DND-41 (cell line): Measurements from ENCODE around the gene SSR3.

Source experiments
- ATAC-seq: fragments of 200-7000 bp; cut with Tn5 transposase; 3 replicates; pipeline ENCODE4 v1.9.1; 2021; ENCODE audit warnings: low read depth; ENCODE audit not compliant: insufficient read depth
- DNase-seq: peaks from one replicate; pipeline ENCODE4 v3.0.0-alpha.2; 2020
- H2AFZ ChIP-seq: 2 replicates; pipeline ENCODE4 v1.6.0; 2012; ENCODE audit warnings: low read depth, low read length
- H3K27ac ChIP-seq: 2 replicates; pipeline ENCODE4 v1.5.1; 2012; ENCODE audit warnings: low read length, inconsistent platforms
- H3K27me3 ChIP-seq: fragments of 200-600 bp; sonication (generic); 2 replicates; pipeline ENCODE4 v1.6.0; 2012; ENCODE audit warnings: low read length, mild to moderate bottlenecking, inconsistent platforms; ENCODE audit not compliant: insufficient read depth, poor library complexity
- H3K36me3 ChIP-seq: 2 replicates; pipeline ENCODE4 v1.5.1; 2012; ENCODE audit warnings: low read length, inconsistent platforms; ENCODE audit not compliant: insufficient read depth
- H3K4me1 ChIP-seq: 2 replicates; pipeline ENCODE4 v1.5.1; 2012; ENCODE audit warnings: mild to moderate bottlenecking, low read length; ENCODE audit not compliant: insufficient read depth
- H3K4me2 ChIP-seq: 2 replicates; pipeline ENCODE4 v1.6.0; 2012; ENCODE audit warnings: mild to moderate bottlenecking, moderate library complexity, low read length, inconsistent platforms; ENCODE audit not compliant: insufficient read depth
- H3K4me3 ChIP-seq, 2 experiments: fragments of 200-600 bp in 1 of 2; shearing (Covaris generic) in 1 of 2; 2 replicates each; pipeline ENCODE4 v1.5.1; 2012 to 2016; ENCODE audit warnings: inconsistent platforms in 2 of 2, low read length in 2 of 2, mild to moderate bottlenecking in 2 of 2, low read depth in 1 of 2, moderate library complexity in 1 of 2
- H3K79me2 ChIP-seq: 2 replicates; pipeline ENCODE4 v1.6.0; 2012; ENCODE audit warnings: low read length, inconsistent platforms; ENCODE audit not compliant: insufficient read depth
- H3K9ac ChIP-seq: 2 replicates; pipeline ENCODE4 v1.6.0; 2012; ENCODE audit warnings: low read depth, mild to moderate bottlenecking, inconsistent platforms, low read length, moderate library complexity
- H3K9me3 ChIP-seq: 2 replicates; pipeline ENCODE4 v1.5.1; 2012; ENCODE audit warnings: low read length, moderate library complexity, mild to moderate bottlenecking, inconsistent platforms; ENCODE audit not compliant: insufficient read depth, severe bottlenecking
- H4K20me1 ChIP-seq: 2 replicates; pipeline ENCODE4 v1.6.0; 2012; ENCODE audit warnings: low read length; ENCODE audit not compliant: insufficient read depth
- CTCF ChIP-seq: IDR thresholded peaks from 2 replicates; pipeline ENCODE4 v1.5.1; 2012; ENCODE audit warnings: borderline replicate concordance, low read length, moderate library complexity, mild to moderate bottlenecking; ENCODE audit not compliant: poor library complexity, severe bottlenecking; ENCODE audit errors: extremely low read depth
- EZH2 ChIP-seq: IDR thresholded peaks from 3 replicates; pipeline ENCODE4 v1.6.1; 2012; ENCODE audit warnings: borderline replicate concordance, low read depth, mild to moderate bottlenecking, moderate library complexity, low read length, inconsistent platforms; ENCODE audit not compliant: severe bottlenecking

SSR3 gene

GRCh38 chr3:156558389-156558788, 3.5 kb upstream of the SSR3 start:
- TF ChIP-seq EZH2 (no peak), CTCF (no peak)

GRCh38 chr3:156554515-156554841, 439 bp downstream of the SSR3 start:
- peaks cover 36% of the 10 kb centered on the region for H3K4me1 ChIP-seq
- peaks cover 50% of the 10 kb centered on the region for H3K79me2 ChIP-seq
- ATAC-seq = no peak
- no peaks in the 10 kb centered on the region for H3K27me3 ChIP-seq
- H3K27ac ChIP-seq = peak overlapping the region; percentile 89
- no peak for DNase-seq
- H3K9me3 ChIP-seq = no peaks in the 10 kb centered on the region
- peak overlapping the region; percentile 67 for H3K4me2 ChIP-seq
- H4K20me1 ChIP-seq = peaks cover 5% of the 10 kb centered on the region; the same call in 1 of the 2 replicates
- peak overlapping the region; percentile 98 for H2AFZ ChIP-seq
- no peak for TF ChIP-seq CTCF
- peak overlapping the region; percentile 86 for H3K9ac ChIP-seq
- H3K36me3 ChIP-seq = peaks cover 39% of the 10 kb centered on the region
- peak overlapping the region; percentile 93 to 95 for H3K4me3 ChIP-seq

More at GRCh38 chr3:156558389-156558788, 3.5 kb upstream of the SSR3 start:
- H3K9me3 ChIP-seq = no peaks in the 10 kb centered on the region
- H3K79me2 ChIP-seq = peaks cover 16% of the 10 kb centered on the region
- no peak overlapping the region for H3K4me2 ChIP-seq
- H3K27ac ChIP-seq = no peak overlapping the region
- ATAC-seq (no peak), DNase-seq (no peak)
- H3K4me1 ChIP-seq = peaks cover 13% of the 10 kb centered on the region
- peaks cover 4% of the 10 kb centered on the region for H3K27me3 ChIP-seq
- H4K20me1 ChIP-seq = no peaks in the 10 kb centered on the region
- no peak overlapping the region for H2AFZ ChIP-seq
- no peak overlapping the region for H3K4me3 ChIP-seq
- H3K36me3 ChIP-seq = peaks cover 3% of the 10 kb centered on the region; the same call in 1 of the 2 replicates
- no peak overlapping the region for H3K9ac ChIP-seq

- no peak for ATAC-seq
- H3K4me1 ChIP-seq = peaks cover 36% of the 10 kb centered on the region
Observed at GRCh38 chr3:156553705-156554356, 1.1 kb downstream of the SSR3 start.

More at GRCh38 chr3:156553705-156554356, 1.1 kb downstream of the SSR3 start:
- Histone ChIP-seq H3K9ac (peak overlapping the region; percentile 86), H3K27me3 (no peaks in the 10 kb centered on the region), H3K36me3 (peaks cover 45% of the 10 kb centered on the region), H2AFZ (peak overlapping the region; percentile 98; the same call in 1 of the 2 replicates), H3K79me2 (peaks cover 52% of the 10 kb centered on the region), H4K20me1 (peaks cover 5% of the 10 kb centered on the region; the same call in 1 of the 2 replicates), H3K4me2 (peak overlapping the region; percentile 67), H3K9me3 (no peaks in the 10 kb centered on the region), H3K4me3 (peak overlapping the region; percentile 93 to 95; a peak in 3 of 4 replicates), H3K27ac (peak overlapping the region; percentile 89)
- peak; percentile 33 for DNase-seq
- TF ChIP-seq EZH2 = no peak
- no peak for TF ChIP-seq CTCF
